ENCODE data around the gene PLXNA2.

Gene PLXNA2

GRCh38 chr1:208159555-208160258, 84.5 kb downstream of the PLXNA2 start:
- DNase-seq (ENCODE audit: insufficient read length) (no peak), FAIRE-seq (no peak)
- TF ChIP-seq POLR2A (IDR thresholded peaks at IDR 0.05; ENCODE audit: low read depth, low read length) (no peak), TAF1 (IDR thresholded peaks at IDR 0.05; ENCODE audit: borderline replicate concordance, low read depth, low read length) (no peak), POLR2AphosphoS5 (IDR thresholded peaks at IDR 0.05; ENCODE audit: low read depth, low read length) (no peak)

- FAIRE-seq: no peak
- TF ChIP-seq POLR2A (IDR thresholded peaks at IDR 0.05; ENCODE audit: low read depth, low read length) (no peak), POLR2AphosphoS5 (IDR thresholded peaks at IDR 0.05; ENCODE audit: low read depth, low read length) (no peak), TAF1 (IDR thresholded peaks at IDR 0.05; ENCODE audit: borderline replicate concordance, low read depth, low read length) (no peak)
- no peak for DNase-seq (ENCODE audit: insufficient read length)
Measured at GRCh38 chr1:208158640-208159554, 85.3 kb downstream of the PLXNA2 start.

GRCh38 chr1:208157769-208158168, 86.4 kb downstream of the PLXNA2 start:
- no peak for TF ChIP-seq POLR2A (IDR thresholded peaks at IDR 0.05; ENCODE audit: low read depth, low read length)
- TF ChIP-seq TAF1 (IDR thresholded peaks at IDR 0.05; ENCODE audit: borderline replicate concordance, low read depth, low read length): no peak
- TF ChIP-seq POLR2AphosphoS5 (IDR thresholded peaks at IDR 0.05; ENCODE audit: low read depth, low read length): no peak
- DNase-seq (ENCODE audit: insufficient read length) (no peak), FAIRE-seq (no peak)

GRCh38 chr1:208156741-208157140, 87.4 kb downstream of the PLXNA2 start:
- FAIRE-seq (no peak), DNase-seq (ENCODE audit: insufficient read length) (no peak)
- TF ChIP-seq TAF1 (IDR thresholded peaks at IDR 0.05; ENCODE audit: borderline replicate concordance, low read depth, low read length) (no peak), POLR2AphosphoS5 (IDR thresholded peaks at IDR 0.05; ENCODE audit: low read depth, low read length) (no peak), POLR2A (IDR thresholded peaks at IDR 0.05; ENCODE audit: low read depth, low read length) (no peak)

GRCh38 chr1:208156310-208156709, 87.9 kb downstream of the PLXNA2 start:
- FAIRE-seq (no peak), DNase-seq (ENCODE audit: insufficient read length) (no peak)
- no peak for TF ChIP-seq POLR2A (IDR thresholded peaks at IDR 0.05; ENCODE audit: low read depth, low read length)
- no peak for TF ChIP-seq TAF1 (IDR thresholded peaks at IDR 0.05; ENCODE audit: borderline replicate concordance, low read depth, low read length)
- no peak for TF ChIP-seq POLR2AphosphoS5 (IDR thresholded peaks at IDR 0.05; ENCODE audit: low read depth, low read length)

GRCh38 chr1:208154679-208155642, 89.2 kb downstream of the PLXNA2 start:
- DNase-seq (ENCODE audit: insufficient read length) (no peak), FAIRE-seq (no peak)
- TF ChIP-seq POLR2A (IDR thresholded peaks at IDR 0.05; ENCODE audit: low read depth, low read length) (no peak), TAF1 (IDR thresholded peaks at IDR 0.05; ENCODE audit: borderline replicate concordance, low read depth, low read length) (no peak), POLR2AphosphoS5 (IDR thresholded peaks at IDR 0.05; ENCODE audit: low read depth, low read length) (no peak)

- TF ChIP-seq POLR2AphosphoS5 (IDR thresholded peaks at IDR 0.05; ENCODE audit: low read depth, low read length): no peak
- TF ChIP-seq TAF1 (IDR thresholded peaks at IDR 0.05; ENCODE audit: borderline replicate concordance, low read depth, low read length): no peak
- TF ChIP-seq POLR2A (IDR thresholded peaks at IDR 0.05; ENCODE audit: low read depth, low read length): no peak
- DNase-seq (ENCODE audit: insufficient read length) (no peak), FAIRE-seq (no peak)
Measured at GRCh38 chr1:208154040-208154439, 90.1 kb downstream of the PLXNA2 start.

- no peak for DNase-seq (ENCODE audit: insufficient read length)
- TF ChIP-seq POLR2AphosphoS5 (IDR thresholded peaks at IDR 0.05; ENCODE audit: low read depth, low read length) (no peak), POLR2A (IDR thresholded peaks at IDR 0.05; ENCODE audit: low read depth, low read length) (no peak), TAF1 (IDR thresholded peaks at IDR 0.05; ENCODE audit: borderline replicate concordance, low read depth, low read length) (no peak)
- no peak for FAIRE-seq
Measured at GRCh38 chr1:208153386-208153785, 90.8 kb downstream of the PLXNA2 start.

- FAIRE-seq: no peak
- no peak for DNase-seq (ENCODE audit: insufficient read length)
- no peak for TF ChIP-seq POLR2AphosphoS5 (IDR thresholded peaks at IDR 0.05; ENCODE audit: low read depth, low read length)
- TF ChIP-seq TAF1 (IDR thresholded peaks at IDR 0.05; ENCODE audit: borderline replicate concordance, low read depth, low read length): no peak
- TF ChIP-seq POLR2A (IDR thresholded peaks at IDR 0.05; ENCODE audit: low read depth, low read length): no peak
Measured at GRCh38 chr1:208151728-208152598, 92.2 kb downstream of the PLXNA2 start.

- TF ChIP-seq POLR2A (IDR thresholded peaks at IDR 0.05; ENCODE audit: low read depth, low read length) (no peak), TAF1 (IDR thresholded peaks at IDR 0.05; ENCODE audit: borderline replicate concordance, low read depth, low read length) (no peak), POLR2AphosphoS5 (IDR thresholded peaks at IDR 0.05; ENCODE audit: low read depth, low read length) (no peak)
- no peak for FAIRE-seq
- DNase-seq (ENCODE audit: insufficient read length): no peak
Measured at GRCh38 chr1:208150833-208151458, 93.2 kb downstream of the PLXNA2 start.

Measured in GM12892 (cell line).